Adrenal gland (tissue), 5 donors: Measurements from ENCODE around the gene GH1.

Experiments
- CTCF ChIP-seq, 6 experiments: fragments of 450-650 bp in 4 of 6; fragments of 200-600 bp in 2 of 6; sonication (generic) in 1 of 6; IDR thresholded peaks; 1 replicate in 5 of 6; 2 replicates in 1 of 6; pipeline versions ENCODE4 v1.5.1 to v1.8.0; 2016 to 2021; ENCODE audit warnings: antibody characterized with exemption in 6 of 6, mild to moderate bottlenecking in 2 of 6, moderate library complexity in 1 of 6
- POLR2A ChIP-seq, 2 donors: fragments of 450-650 bp; IDR thresholded peaks; one replicate each; pipeline ENCODE4 v1.6.1; 2017; ENCODE audit warnings: antibody characterized with exemption in 2 of 2, mild to moderate bottlenecking in 2 of 2, moderate library complexity in 1 of 2
- donor health status: DM: no; HTN: no; CAD: no.

- TF ChIP-seq CTCF (IDR thresholded peaks at IDR 0.05): no peak
- TF ChIP-seq POLR2A (IDR thresholded peaks at IDR 0.05): no peak
Measured at GRCh38 chr17:63925615-63926014, 7.0 kb upstream of the GH1 start.
